Endothelial cell of umbilical vein (primary cell): ENCODE measurements around the gene RAB27B. TPM values are rescaled to one million over a fixed set of nuclear protein-coding genes. Genes with fewer than 3 reads are reported as not detected.
"Not testable (repeated sequence)": the region's sequence is repeated elsewhere in the genome, so short reads cannot be mapped to it uniquely, and the experiment has no call there.

Source experiments
- BruUV-seq: library from RNA; stranded (reverse); fragments of 400-500 nt; replicated peaks from 2 replicates; lab custom pipeline; 2021; lab: Mats Ljungman, UMichigan
- CTCF ChIA-PET: fragments of 300-600, 350-600 bp; sonication (Branson Sonifier 250); formaldehyde crosslinking; loops from one replicate; lab custom pipeline; 2021; ENCODE audit warnings: antibody characterized with exemption, inconsistent platforms; lab: Charles Lee
- POLR2A ChIA-PET: fragments of 300-600, 350-600 bp; sonication (Branson Sonifier 250); formaldehyde crosslinking; loops from one replicate; lab custom pipeline; 2021; ENCODE audit warnings: antibody characterized with exemption, inconsistent platforms; lab: Charles Lee
- DNase-seq: peaks from one replicate; pipeline ENCODE4 v3.0.0-alpha.2; 2011; ENCODE audit warnings: low read depth, low spot score
- FAIRE-seq: peaks from 2 replicates; lab custom pipeline; 2011; peaks lifted over from hg19 to GRCh38; lab: Jason Lieb, UNC
- H2AFZ ChIP-seq: 2 replicates; pipeline ENCODE4 v1.6.0; 2012; ENCODE audit warnings: low read depth, low read length, control low read depth, inconsistent platforms
- H3K27ac ChIP-seq: 2 replicates; pipeline ENCODE4 v1.5.1; 2011; ENCODE audit warnings: low read depth, mild to moderate bottlenecking, control low read depth, low read length, moderate library complexity; ENCODE audit not compliant: insufficient read depth
- H3K27me3 ChIP-seq, 2 experiments: 2 replicates each; pipeline versions ENCODE4 v1.6.0 to v1.6.1; 2011; ENCODE audit warnings: low read length in 2 of 2, mixed read lengths in 1 of 2; ENCODE audit not compliant: control insufficient read depth in 2 of 2, insufficient read depth in 2 of 2
- H3K36me3 ChIP-seq, 2 experiments: 2 replicates in 1 of 2; 3 replicates in 1 of 2; pipeline ENCODE4 v1.5.1; 2011; ENCODE audit warnings: low read length in 2 of 2, mild to moderate bottlenecking in 1 of 2, moderate library complexity in 1 of 2; ENCODE audit not compliant: control insufficient read depth in 2 of 2, insufficient read depth in 2 of 2; ENCODE audit errors: extremely low read depth in 1 of 2
- H3K4me1 ChIP-seq: 3 replicates; pipeline ENCODE4 v1.5.1; 2011; ENCODE audit warnings: mild to moderate bottlenecking, low read length; ENCODE audit not compliant: control insufficient read depth, insufficient read depth; ENCODE audit errors: extremely low read depth
- H3K4me2 ChIP-seq: 2 replicates; pipeline ENCODE4 v1.6.1; 2011; ENCODE audit warnings: low read length, control low read depth, mixed read lengths; ENCODE audit not compliant: insufficient read depth
- H3K4me3 ChIP-seq, 3 experiments: fragments of 200-600 bp in 1 of 3; sonication (generic), shearing (Covaris generic) in 1 of 3; replicated peaks in 1 of 3; 2 replicates each; pipeline ENCODE4 v1.5.1; 2011 to 2016; ENCODE audit warnings: control low read depth in 3 of 3, low read length in 3 of 3, mild to moderate bottlenecking in 2 of 3, inconsistent platforms in 1 of 3, low read depth in 1 of 3, moderate library complexity in 1 of 3; ENCODE audit not compliant: insufficient read depth in 1 of 3
- H3K79me2 ChIP-seq: 2 replicates; pipeline ENCODE4 v1.6.0; 2012; ENCODE audit warnings: low read length, inconsistent platforms; ENCODE audit not compliant: control insufficient read depth, insufficient read depth
- H3K9ac ChIP-seq: replicated peaks from 2 replicates; pipeline ENCODE3; 2011; ENCODE audit warnings: low read length, control low read depth; ENCODE audit not compliant: insufficient read depth; ENCODE audit errors: extremely low read depth
- H3K9me1 ChIP-seq: replicated peaks from 3 replicates; pipeline ENCODE4 v1.6.0; 2011; ENCODE audit warnings: mild to moderate bottlenecking, low read length; ENCODE audit not compliant: control insufficient read depth, insufficient read depth; ENCODE audit errors: extremely low read depth
- H3K9me3 ChIP-seq: replicated peaks from 2 replicates; pipeline ENCODE4 v1.5.1; 2012; ENCODE audit warnings: low read length, inconsistent platforms; ENCODE audit not compliant: control insufficient read depth, insufficient read depth
- H4K20me1 ChIP-seq: replicated peaks from 2 replicates; pipeline ENCODE3; 2011; ENCODE audit warnings: mild to moderate bottlenecking, low read length; ENCODE audit not compliant: control insufficient read depth, insufficient read depth; ENCODE audit errors: extremely low read depth
- EZH2 ChIP-seq: IDR thresholded peaks from 2 replicates; pipeline ENCODE4 v1.6.1; 2012; ENCODE audit warnings: borderline replicate concordance, low read depth, mild to moderate bottlenecking, moderate library complexity, low read length, inconsistent platforms; ENCODE audit not compliant: severe bottlenecking
- FOS ChIP-seq: IDR thresholded peaks from 2 replicates; pipeline ENCODE4 v1.6.1; 2011; ENCODE audit warnings: mild to moderate bottlenecking, low read length, moderate library complexity, borderline replicate concordance; ENCODE audit not compliant: insufficient read depth
- JUN ChIP-seq: IDR thresholded peaks from 2 replicates; pipeline ENCODE4 v1.6.1; 2011; ENCODE audit warnings: borderline replicate concordance, low read depth; ENCODE audit not compliant: insufficient read length, insufficient read depth
- POLR2AphosphoS5 ChIP-seq: IDR thresholded peaks from 2 replicates; pipeline ENCODE4 v1.6.1; 2012; ENCODE audit warnings: low read depth, mild to moderate bottlenecking, control low read depth, low read length, moderate library complexity; ENCODE audit not compliant: insufficient read depth
- dilution Hi-C: fragments of 300-500 bp; cut with MboI; formaldehyde crosslinking; loops from one replicate; pipeline ENCODE4 v1.15.0; 2019; ENCODE audit warnings: low sequenced_read_pairs; ENCODE audit not compliant: extremely low pct_ligation_motif_present
- intact Hi-C: fragments of 100-400 bp; cut with micrococcal nuclease; formaldehyde crosslinking; loops from one replicate; pipeline ENCODE4 v1.10.0; 2022
- polyA plus RNA-seq, 4 experiments: library from polyadenylated mRNA; depleted of rRNA in 3 of 4; stranded (reverse) in 3 of 4; unstranded in 1 of 4; fragments of >200 nt; gene quantifications; 2 replicates each; pipeline versions ENCODE4 v1.2.1 to v1.2.3, GENCODE V29; 2011 to 2012; ENCODE audit warnings: missing spikeins in 1 of 4
- total RNA-seq: library from RNA; stranded (reverse); gene quantifications from 2 replicates; pipeline ENCODE4 v1.2.3, GENCODE V29; 2021
- TF ChIP-seq, protein P1 (sequence below): IDR thresholded peaks from 2 replicates; pipeline ENCODE4 v1.6.1; 2011; ENCODE audit not compliant: insufficient read depth, insufficient read length

The RAB27B gene
- total and polyA plus RNA-seq, 2 donors (not counting 3 experiments of a cell fraction or from before 2014, with no cell fraction given) = not detected

DNA sequence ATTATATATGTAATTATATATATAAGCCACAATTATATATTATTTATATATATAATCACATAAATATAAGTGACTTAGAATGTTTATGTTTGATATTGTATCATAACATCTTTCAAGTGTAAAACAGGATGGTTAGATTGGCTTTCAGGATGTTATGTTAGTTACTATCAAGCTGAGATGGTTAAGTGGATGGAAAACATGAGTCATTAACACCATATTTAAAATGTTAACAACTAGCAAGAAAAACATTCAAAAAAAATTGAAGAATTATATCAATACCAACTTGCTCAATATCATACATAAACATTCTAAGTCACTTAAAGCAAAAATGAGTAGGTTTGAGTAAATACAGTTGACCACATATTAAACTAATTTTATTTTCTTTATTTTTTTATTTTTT is 21.8 kb upstream of the RAB27B start:
- Histone ChIP-seq H3K9me3 (no peaks in the 10 kb centered on the region), H3K4me1 (peaks cover 11% of the 10 kb centered on the region), H2AFZ (no peak overlapping the region), H3K27me3 (no peaks in the 10 kb centered on the region), H4K20me1 (no peaks in the 10 kb centered on the region), H3K36me3 (no peaks in the 10 kb centered on the region), H3K4me3 (no peak overlapping the region), H3K79me2 (no peaks in the 10 kb centered on the region), H3K9me1 (no peaks in the 10 kb centered on the region), H3K9ac (no peak overlapping the region), H3K27ac (no peak overlapping the region), H3K4me2 (no peak overlapping the region)
- no peak for TF ChIP-seq POLR2AphosphoS5
- peak; percentile 43 for TF ChIP-seq JUN
- peak; percentile 65 for TF ChIP-seq FOS
- FAIRE-seq (peak; percentile 28), DNase-seq (peak; percentile 74)
- dilution Hi-C loops = no loop called here
- intact Hi-C loops = loop anchor here (1.0 kb wide), 1 partner anchor 30 kb away; no protein-coding TSS in a partner anchor
- CTCF ChIA-PET = interaction anchor here (1.0 to 1.7 kb wide), 2 partner anchors 22 to 31 kb away, joined by 4 read pairs; partner anchors contain the start of gene RAB27B
- POLR2A ChIA-PET = no interaction called here
- BruUV-seq = no TSS peak

DNA sequence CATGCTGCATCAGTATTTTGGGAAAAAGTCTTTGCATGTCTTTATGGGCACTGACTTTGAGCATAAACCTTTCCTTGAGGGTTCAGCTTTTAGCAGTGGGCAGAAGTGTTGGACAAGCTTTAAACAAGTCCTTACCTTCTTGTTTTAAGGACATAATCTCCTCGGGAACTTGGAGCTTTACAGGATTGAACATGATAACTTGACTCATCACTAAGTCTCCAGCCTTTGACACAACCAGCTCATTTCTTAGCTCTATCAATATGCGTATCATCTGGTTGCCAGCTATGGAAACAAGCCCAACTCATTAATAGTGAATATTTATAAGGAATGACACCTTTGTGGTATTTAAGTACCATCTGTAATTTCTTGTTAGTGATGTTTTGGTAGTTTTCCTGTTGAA is 21.0 kb upstream of the RAB27B start:
- no peak for DNase-seq
- POLR2A ChIA-PET = no interaction called here
- dilution Hi-C loops = no loop called here
- Histone ChIP-seq H3K27me3 (no peaks in the 10 kb centered on the region), H3K4me1 (peaks cover 11% of the 10 kb centered on the region), H3K27ac (no peak overlapping the region), H3K79me2 (no peaks in the 10 kb centered on the region), H4K20me1 (no peaks in the 10 kb centered on the region), H3K4me3 (no peak overlapping the region), H3K9ac (no peak overlapping the region), H3K36me3 (no peaks in the 10 kb centered on the region), H3K9me3 (no peaks in the 10 kb centered on the region), H3K9me1 (no peaks in the 10 kb centered on the region), H2AFZ (no peak overlapping the region), H3K4me2 (no peak overlapping the region)
- no peak for FAIRE-seq
- TF ChIP-seq, protein P1, sequence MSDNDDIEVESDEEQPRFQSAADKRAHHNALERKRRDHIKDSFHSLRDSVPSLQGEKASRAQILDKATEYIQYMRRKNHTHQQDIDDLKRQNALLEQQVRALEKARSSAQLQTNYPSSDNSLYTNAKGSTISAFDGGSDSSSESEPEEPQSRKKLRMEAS = no peak
- TF ChIP-seq EZH2 = no peak
- no peak for TF ChIP-seq JUN
- no TSS peak for BruUV-seq
- intact Hi-C loops = no loop called here
- CTCF ChIA-PET = interaction anchor here (1.0 to 1.7 kb wide), 2 partner anchors 21 to 32 kb away, joined by 4 read pairs; partner anchors contain the start of gene RAB27B

DNA sequence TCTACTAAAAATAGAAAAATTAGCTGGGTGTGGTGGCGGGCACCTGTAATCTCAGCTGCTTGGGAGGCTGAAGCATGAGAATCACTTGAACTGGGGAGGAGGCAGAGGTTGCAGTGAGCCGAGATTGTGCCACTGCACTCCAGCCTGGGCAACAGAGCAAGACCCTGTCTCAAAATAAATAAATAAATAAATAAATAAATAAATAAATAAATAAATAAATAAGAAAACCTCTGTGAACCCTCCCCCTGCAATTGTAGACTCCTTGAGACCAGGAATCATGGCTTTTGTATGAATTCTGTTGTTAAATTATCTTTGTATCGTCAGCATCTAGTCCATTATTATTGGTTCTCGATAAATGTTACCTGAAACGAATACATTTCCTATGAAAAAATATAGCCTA is 17.6 kb upstream of the RAB27B start:
- H3K9me1 ChIP-seq, H3K9ac ChIP-seq, H3K4me2 ChIP-seq, FAIRE-seq, H2AFZ ChIP-seq, BruUV-seq, DNase-seq, H3K4me3 ChIP-seq, H3K79me2 ChIP-seq, H3K4me1 ChIP-seq, H4K20me1 ChIP-seq, dilution Hi-C loops, H3K9me3 ChIP-seq, H3K27ac ChIP-seq, POLR2A ChIA-PET, H3K36me3 ChIP-seq, CTCF ChIA-PET, H3K27me3 ChIP-seq: not testable (repeated sequence)
- intact Hi-C loops = loop anchor here (2.0 kb wide), 1 partner anchor 16 kb away; no protein-coding TSS in a partner anchor
